K562 (cell line): ENCODE data around the gene THUMPD1. TPM values are rescaled to one million over a fixed set of nuclear protein-coding genes. Genes with fewer than 3 reads are reported as not detected.
A peak's percentile ranks its signal among the peaks of the same experiment; 100 is the strongest.

Experiments
- CBX1 ChIP-seq: sonication (generic); IDR thresholded peaks from 2 replicates; pipeline ENCODE4 v1.6.1; 2016; ENCODE audit warnings: antibody characterized with exemption, low read depth, mild to moderate bottlenecking
- E2F6 ChIP-seq, 2 experiments: IDR thresholded peaks; 2 replicates each; pipeline ENCODE4 v1.6.1; 2011; ENCODE audit warnings: borderline replicate concordance in 1 of 2, control low read depth in 1 of 2, low read depth in 1 of 2, low read length in 1 of 2, mild to moderate bottlenecking in 1 of 2, mixed read lengths in 1 of 2, moderate library complexity in 1 of 2; ENCODE audit not compliant: insufficient read depth in 1 of 2, insufficient read length in 1 of 2, poor library complexity in 1 of 2, severe bottlenecking in 1 of 2; ENCODE audit errors: extremely low read depth in 1 of 2
- POLR2AphosphoS5 ChIP-seq: IDR thresholded peaks from 2 replicates; pipeline ENCODE4 v1.6.1; 2011; ENCODE audit warnings: mild to moderate bottlenecking, low read depth, low read length, moderate library complexity; ENCODE audit not compliant: control insufficient read depth, insufficient read depth
- PRDM10 ChIP-seq: fragments of 450-650 bp; IDR thresholded peaks from 2 replicates; pipeline ENCODE4 v1.6.1; 2018; ENCODE audit not compliant: partially characterized antibody
- ZNF280B ChIP-seq: fragments of 250-450 bp; sonication (Bioruptor Pico); IDR thresholded peaks from 2 replicates; pipeline ENCODE4 v1.5.1; 2021; ENCODE audit warnings: mild to moderate bottlenecking
- ZNF668 ChIP-seq: fragments of 250-450 bp; sonication (Bioruptor Pico); IDR thresholded peaks from 2 replicates; pipeline ENCODE4 v1.8.0; 2022; ENCODE audit warnings: mild to moderate bottlenecking, inconsistent platforms
- ZNF79 ChIP-seq: fragments of 250-450 bp; sonication (Bioruptor Pico); IDR thresholded peaks from 2 replicates; pipeline ENCODE4 v1.4.0; 2020; ENCODE audit warnings: low read depth, mild to moderate bottlenecking, moderate library complexity
- polyA plus RNA-seq, 8 experiments: library from polyadenylated mRNA; depleted of rRNA in 4 of 8; stranded (reverse) in 5 of 8; unstranded in 3 of 8; fragments of >200 nt; fragmentation: Nextera tagmentation in 2 of 8; fragmentation: Illumina TruSeq in 1 of 8; extraction: Ambion mirVana in 2 of 8; extraction: Trizol in 1 of 8; gene quantifications; 2 replicates each; pipeline versions ENCODE4 v1.2.1 to v1.2.3, GENCODE V29; 2011 to 2014; ENCODE audit warnings: inconsistent platforms in 1 of 8, missing spikeins in 1 of 8
- total RNA-seq, 7 experiments: library from RNA; depleted of rRNA in 6 of 7; stranded (reverse); fragments of >200 nt in 6 of 7; fragmentation: Illumina TruSeq in 2 of 7; extraction: Trizol in 2 of 7; gene quantifications; 2 replicates each; pipeline versions ENCODE4 v1.2.1 to v1.2.3, GENCODE V29; 2011 to 2021; ENCODE audit warnings: low replicate concordance in 1 of 7
- TF ChIP-seq, protein P1 (sequence below): sonication (generic); formaldehyde crosslinking; IDR thresholded peaks from 2 replicates; pipeline ENCODE4 v1.8.0; 2023; ENCODE audit warnings: mild to moderate bottlenecking, missing genetic modification reagents
- TF ChIP-seq, protein P2 (sequence below): sonication (generic); formaldehyde crosslinking; IDR thresholded peaks from 2 replicates; pipeline ENCODE4 v1.8.0; 2022; ENCODE audit warnings: mild to moderate bottlenecking, low read depth, missing genetic modification reagents
- TF ChIP-seq, protein P3 (sequence below): fragments of 250-450 bp; sonication (Bioruptor Pico); IDR thresholded peaks from 2 replicates; pipeline ENCODE4 v1.5.0; 2022; ENCODE audit warnings: mild to moderate bottlenecking

The THUMPD1 gene
- total and polyA plus RNA-seq, 9 of the 15 experiments (the other 6 are each of a cell fraction or from before 2014, with no cell fraction given): 37.8 to 101 (median 56.8) TPM

- no peak for TF ChIP-seq E2F6 (IDR thresholded peaks at IDR 0.05; ENCODE audit: borderline replicate concordance in 1 of 2, extremely low read depth in 1 of 2, insufficient read depth in 1 of 2, insufficient read length in 1 of 2, low read depth in 1 of 2, low read length in 1 of 2, poor library complexity in 1 of 2, severe bottlenecking in 1 of 2)
- no peak for TF ChIP-seq ZNF668 (CRISPR knock-in tag)
- TF ChIP-seq, protein P1, sequence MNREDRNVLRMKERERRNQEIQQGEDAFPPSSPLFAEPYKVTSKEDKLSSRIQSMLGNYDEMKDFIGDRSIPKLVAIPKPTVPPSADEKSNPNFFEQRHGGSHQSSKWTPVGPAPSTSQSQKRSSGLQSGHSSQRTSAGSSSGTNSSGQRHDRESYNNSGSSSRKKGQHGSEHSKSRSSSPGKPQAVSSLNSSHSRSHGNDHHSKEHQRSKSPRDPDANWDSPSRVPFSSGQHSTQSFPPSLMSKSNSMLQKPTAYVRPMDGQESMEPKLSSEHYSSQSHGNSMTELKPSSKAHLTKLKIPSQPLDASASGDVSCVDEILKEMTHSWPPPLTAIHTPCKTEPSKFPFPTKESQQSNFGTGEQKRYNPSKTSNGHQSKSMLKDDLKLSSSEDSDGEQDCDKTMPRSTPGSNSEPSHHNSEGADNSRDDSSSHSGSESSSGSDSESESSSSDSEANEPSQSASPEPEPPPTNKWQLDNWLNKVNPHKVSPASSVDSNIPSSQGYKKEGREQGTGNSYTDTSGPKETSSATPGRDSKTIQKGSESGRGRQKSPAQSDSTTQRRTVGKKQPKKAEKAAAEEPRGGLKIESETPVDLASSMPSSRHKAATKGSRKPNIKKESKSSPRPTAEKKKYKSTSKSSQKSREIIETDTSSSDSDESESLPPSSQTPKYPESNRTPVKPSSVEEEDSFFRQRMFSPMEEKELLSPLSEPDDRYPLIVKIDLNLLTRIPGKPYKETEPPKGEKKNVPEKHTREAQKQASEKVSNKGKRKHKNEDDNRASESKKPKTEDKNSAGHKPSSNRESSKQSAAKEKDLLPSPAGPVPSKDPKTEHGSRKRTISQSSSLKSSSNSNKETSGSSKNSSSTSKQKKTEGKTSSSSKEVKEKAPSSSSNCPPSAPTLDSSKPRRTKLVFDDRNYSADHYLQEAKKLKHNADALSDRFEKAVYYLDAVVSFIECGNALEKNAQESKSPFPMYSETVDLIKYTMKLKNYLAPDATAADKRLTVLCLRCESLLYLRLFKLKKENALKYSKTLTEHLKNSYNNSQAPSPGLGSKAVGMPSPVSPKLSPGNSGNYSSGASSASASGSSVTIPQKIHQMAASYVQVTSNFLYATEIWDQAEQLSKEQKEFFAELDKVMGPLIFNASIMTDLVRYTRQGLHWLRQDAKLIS (CRISPR knock-in tag): peak; percentile 96
- peak; percentile 96 for TF ChIP-seq ZNF280B (CRISPR knock-in tag)
- TF ChIP-seq PRDM10: no peak
- TF ChIP-seq, protein P2, sequence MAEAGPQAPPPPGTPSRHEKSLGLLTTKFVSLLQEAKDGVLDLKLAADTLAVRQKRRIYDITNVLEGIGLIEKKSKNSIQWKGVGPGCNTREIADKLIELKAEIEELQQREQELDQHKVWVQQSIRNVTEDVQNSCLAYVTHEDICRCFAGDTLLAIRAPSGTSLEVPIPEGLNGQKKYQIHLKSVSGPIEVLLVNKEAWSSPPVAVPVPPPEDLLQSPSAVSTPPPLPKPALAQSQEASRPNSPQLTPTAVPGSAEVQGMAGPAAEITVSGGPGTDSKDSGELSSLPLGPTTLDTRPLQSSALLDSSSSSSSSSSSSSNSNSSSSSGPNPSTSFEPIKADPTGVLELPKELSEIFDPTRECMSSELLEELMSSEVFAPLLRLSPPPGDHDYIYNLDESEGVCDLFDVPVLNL (CRISPR knock-in tag): no peak
- TF ChIP-seq POLR2AphosphoS5: peak; percentile 97
- TF ChIP-seq, protein P3, sequence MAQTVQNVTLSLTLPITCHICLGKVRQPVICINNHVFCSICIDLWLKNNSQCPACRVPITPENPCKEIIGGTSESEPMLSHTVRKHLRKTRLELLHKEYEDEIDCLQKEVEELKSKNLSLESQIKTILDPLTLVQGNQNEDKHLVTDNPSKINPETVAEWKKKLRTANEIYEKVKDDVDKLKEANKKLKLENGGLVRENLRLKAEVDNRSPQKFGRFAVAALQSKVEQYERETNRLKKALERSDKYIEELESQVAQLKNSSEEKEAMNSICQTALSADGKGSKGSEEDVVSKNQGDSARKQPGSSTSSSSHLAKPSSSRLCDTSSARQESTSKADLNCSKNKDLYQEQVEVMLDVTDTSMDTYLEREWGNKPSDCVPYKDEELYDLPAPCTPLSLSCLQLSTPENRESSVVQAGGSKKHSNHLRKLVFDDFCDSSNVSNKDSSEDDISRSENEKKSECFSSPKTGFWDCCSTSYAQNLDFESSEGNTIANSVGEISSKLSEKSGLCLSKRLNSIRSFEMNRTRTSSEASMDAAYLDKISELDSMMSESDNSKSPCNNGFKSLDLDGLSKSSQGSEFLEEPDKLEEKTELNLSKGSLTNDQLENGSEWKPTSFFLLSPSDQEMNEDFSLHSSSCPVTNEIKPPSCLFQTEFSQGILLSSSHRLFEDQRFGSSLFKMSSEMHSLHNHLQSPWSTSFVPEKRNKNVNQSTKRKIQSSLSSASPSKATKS (CRISPR knock-in tag): 0 out of 2 replicates have a peak, but pooled peaks have one; percentile 33
- peak; percentile 98 for TF ChIP-seq CBX1
- 0 out of 2 replicates have a peak, but pooled peaks have one; percentile 36 for TF ChIP-seq ZNF79
These were observed 5.6 kb upstream of the THUMPD1 start (continued) for GRCh38 chr16:20747030-20747816.
